H54 (cell line): Measurements from ENCODE around the gene LSM3.

Experiments
- DNase-seq: peaks from one replicate; pipeline ENCODE4 v3.0.0; 2011; ENCODE audit warnings: low spot score, mixed read lengths; ENCODE audit not compliant: insufficient read length
- FAIRE-seq: peaks from 3 replicates; lab custom pipeline; 2011; peaks lifted over from hg19 to GRCh38; lab: Jason Lieb, UNC
- POLR2A ChIP-seq: IDR thresholded peaks from 2 replicates; pipeline ENCODE4 v1.6.1; 2011; ENCODE audit warnings: low read depth, mild to moderate bottlenecking, low read length

Gene LSM3

DNA sequence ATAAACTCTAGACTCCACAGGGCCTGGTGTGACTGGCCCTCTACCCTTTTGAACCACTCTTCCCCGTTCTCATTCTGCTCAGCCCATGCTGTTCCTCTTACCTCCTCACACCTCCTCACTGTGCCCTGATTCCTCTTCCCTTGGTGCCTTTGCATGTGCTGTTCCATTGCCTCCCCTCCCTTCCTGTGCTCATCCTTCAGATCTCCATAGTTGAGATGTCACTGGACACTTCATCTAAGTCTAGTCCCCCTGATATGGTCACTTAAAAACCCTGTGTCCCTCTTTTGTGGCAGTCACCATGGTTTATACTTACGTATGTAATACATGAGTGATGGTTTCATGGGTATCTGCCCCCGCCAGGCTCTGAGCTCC lies 69.8 kb downstream of the LSM3 start:
- no peak for FAIRE-seq
- no peak for TF ChIP-seq POLR2A
- DNase-seq, result no peak

DNA sequence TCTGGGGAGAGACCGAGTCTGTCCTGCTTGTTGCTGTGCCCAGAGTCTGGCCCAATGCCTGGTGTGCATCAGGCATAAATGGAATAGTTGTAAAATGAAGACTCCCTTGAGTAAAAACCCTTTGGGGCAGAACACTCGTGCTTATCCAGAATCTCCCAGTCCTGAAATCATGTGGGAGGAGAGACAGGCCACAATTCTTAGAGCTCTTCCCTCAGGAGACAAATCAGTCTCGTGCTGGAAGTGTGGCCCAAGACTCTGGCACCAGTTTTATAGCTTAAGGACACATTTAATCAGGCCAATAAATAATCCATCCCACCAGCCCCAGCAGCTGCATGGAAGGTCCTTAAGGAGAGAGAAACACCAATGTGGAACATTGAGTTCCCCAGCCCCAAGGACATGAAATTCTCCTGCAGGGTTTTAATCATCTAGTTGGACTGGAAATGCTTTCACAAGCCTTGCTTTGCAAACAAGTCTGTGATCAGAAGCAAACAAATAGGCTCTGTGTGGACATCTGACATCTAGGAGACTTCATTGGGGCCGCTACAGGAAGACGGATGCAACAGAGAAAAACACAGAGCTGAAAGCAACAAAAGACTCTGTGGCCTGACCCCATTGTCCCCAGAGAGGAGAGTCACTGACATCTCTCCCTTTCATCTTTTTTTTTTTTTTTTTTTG lies 70.4 kb downstream of the LSM3 start:
- no peak for FAIRE-seq
- TF ChIP-seq POLR2A, result no peak

More for the DNA sequence above, 70.4 kb downstream of the LSM3 start:
- no peak for DNase-seq
